Measurements from ENCODE around the gene FIG4.
A peak's percentile ranks its signal among the peaks of the same experiment; 100 is the strongest.
"Not testable (repeated sequence)": the region's sequence is repeated elsewhere in the genome, so short reads cannot be mapped to it uniquely, and the experiment has no call there.

The FIG4 gene

GRCh38 chr6:109826551-109826950, 135.5 kb downstream of the FIG4 start:
- H3K27ac Mint-ChIP-seq: no peak overlapping the region
- H3K4me1 Mint-ChIP-seq: no peaks in the 10 kb centered on the region
- DNase-seq (no peak), ATAC-seq (no peak)
- peaks cover 17 to 26% of the 10 kb centered on the region in 2 donors for H3K9me3 Mint-ChIP-seq
- H3K4me3 Mint-ChIP-seq: no peak overlapping the region
- H3K27me3 Mint-ChIP-seq: no peaks in the 10 kb centered on the region

DNA sequence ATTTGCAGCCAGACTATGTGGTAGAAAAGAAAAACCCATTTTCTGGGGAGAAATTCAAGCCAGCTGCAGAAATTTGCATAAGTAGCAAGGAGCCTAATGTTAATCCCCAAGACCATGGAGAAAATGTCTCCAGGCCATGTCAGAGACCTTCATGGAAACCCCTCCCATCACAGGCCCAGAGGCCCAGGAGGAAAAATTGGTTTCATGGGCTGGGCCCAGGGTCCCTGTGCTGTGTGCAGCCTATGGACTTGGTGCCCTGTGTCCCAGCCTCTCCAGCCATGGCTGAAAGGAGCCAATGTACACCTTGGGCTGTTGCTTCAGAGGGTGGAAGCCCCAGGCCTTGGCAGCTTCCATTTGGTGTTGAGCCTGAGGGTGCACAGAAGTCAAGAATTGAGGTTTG, 140.3 kb downstream of the FIG4 start:
- H3K27ac Mint-ChIP-seq: not testable (repeated sequence)

GRCh38 chr6:109834131-109834530, 143.0 kb downstream of the FIG4 start:
- no peak for ATAC-seq
- Mint-ChIP-seq H3K27me3 (no peaks in the 10 kb centered on the region), H3K4me3 (no peak overlapping the region)

More for the DNA sequence above, 140.3 kb downstream of the FIG4 start:
- not testable (repeated sequence) for ATAC-seq, DNase-seq, H3K4me1 Mint-ChIP-seq, H3K27me3 Mint-ChIP-seq, H3K4me3 Mint-ChIP-seq
- peaks cover 17 to 37% of the 10 kb centered on the region in 2 donors for H3K9me3 Mint-ChIP-seq

GRCh38 chr6:109834595-109835437, 143.7 kb downstream of the FIG4 start:
- no peaks in the 10 kb centered on the region for H3K4me1 Mint-ChIP-seq
- peak overlapping the region in 1 of 2 donors; percentile 54 for H3K27ac Mint-ChIP-seq
- peaks cover 12 to 28% of the 10 kb centered on the region in 2 donors for H3K9me3 Mint-ChIP-seq
- no peak for DNase-seq
- H3K4me3 Mint-ChIP-seq: no peak overlapping the region
- H3K27me3 Mint-ChIP-seq: no peaks in the 10 kb centered on the region
- no peak for ATAC-seq

More at GRCh38 chr6:109834131-109834530, 143.0 kb downstream of the FIG4 start:
- Mint-ChIP-seq H3K9me3 (peaks cover 17 to 34% of the 10 kb centered on the region in 2 donors), H3K27ac (no peak overlapping the region), H3K4me1 (no peaks in the 10 kb centered on the region)
- no peak for DNase-seq

DNA sequence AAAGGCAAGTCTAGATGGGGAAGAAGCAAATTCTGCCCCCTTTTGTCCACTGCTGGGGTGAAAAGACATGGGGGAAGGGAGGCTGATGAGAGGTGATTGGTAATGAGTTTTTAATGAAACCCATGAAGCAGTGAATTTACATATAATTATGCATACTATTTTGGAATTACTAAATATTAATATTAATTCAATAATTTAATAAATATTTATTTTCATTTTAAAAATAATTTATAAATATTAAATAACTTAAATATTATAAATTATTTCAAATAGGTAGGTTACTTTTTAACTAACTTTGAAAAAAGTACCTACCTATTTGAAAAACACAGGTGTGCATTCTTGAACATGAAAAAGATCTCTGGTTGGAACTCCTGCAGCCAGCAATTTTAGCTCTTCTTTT, 148.9 kb downstream of the FIG4 start:
- H3K9me3 Mint-ChIP-seq: no peaks in the 10 kb centered on the region
- no peak overlapping the region for H3K27ac Mint-ChIP-seq
- DNase-seq: no peak
- no peaks in the 10 kb centered on the region for H3K4me1 Mint-ChIP-seq
- H3K27me3 Mint-ChIP-seq: no peaks in the 10 kb centered on the region
- ATAC-seq: no peak
- H3K4me3 Mint-ChIP-seq: no peak overlapping the region

DNA sequence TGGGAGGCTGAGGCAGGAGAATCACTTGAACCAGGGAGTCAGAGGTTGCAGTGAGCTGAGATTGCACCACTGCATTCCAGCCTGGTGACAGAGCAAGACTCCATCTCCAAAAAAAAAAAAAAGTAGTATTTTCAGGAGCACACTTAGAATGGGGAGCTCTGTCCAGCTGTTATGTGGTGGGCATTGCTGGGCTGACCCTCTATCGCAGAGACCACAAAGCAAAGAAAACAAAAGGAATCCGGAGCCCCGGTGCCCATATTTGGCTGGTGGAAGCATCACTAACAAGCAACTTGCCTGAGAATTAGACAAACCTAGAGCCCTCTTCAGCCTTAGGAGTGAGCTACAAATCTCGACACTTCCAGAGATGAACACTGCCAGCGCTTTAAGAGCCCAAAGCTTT, 149.7 kb downstream of the FIG4 start:
- Mint-ChIP-seq H3K27me3 (no peaks in the 10 kb centered on the region), H3K27ac (no peak overlapping the region), H3K4me1 (no peaks in the 10 kb centered on the region)

GRCh38 chr6:109841869-109842268, 150.8 kb downstream of the FIG4 start:
- no peak overlapping the region for H3K27ac Mint-ChIP-seq
- H3K27me3 Mint-ChIP-seq: no peaks in the 10 kb centered on the region
- ATAC-seq: no peak
- no peak overlapping the region for H3K4me3 Mint-ChIP-seq
- H3K4me1 Mint-ChIP-seq: no peaks in the 10 kb centered on the region
- DNase-seq: no peak
- H3K9me3 Mint-ChIP-seq: no peaks in the 10 kb centered on the region

More for the DNA sequence above, 149.7 kb downstream of the FIG4 start:
- DNase-seq (no peak), ATAC-seq (no peak)
- Mint-ChIP-seq H3K4me3 (no peak overlapping the region), H3K9me3 (no peaks in the 10 kb centered on the region)

DNA sequence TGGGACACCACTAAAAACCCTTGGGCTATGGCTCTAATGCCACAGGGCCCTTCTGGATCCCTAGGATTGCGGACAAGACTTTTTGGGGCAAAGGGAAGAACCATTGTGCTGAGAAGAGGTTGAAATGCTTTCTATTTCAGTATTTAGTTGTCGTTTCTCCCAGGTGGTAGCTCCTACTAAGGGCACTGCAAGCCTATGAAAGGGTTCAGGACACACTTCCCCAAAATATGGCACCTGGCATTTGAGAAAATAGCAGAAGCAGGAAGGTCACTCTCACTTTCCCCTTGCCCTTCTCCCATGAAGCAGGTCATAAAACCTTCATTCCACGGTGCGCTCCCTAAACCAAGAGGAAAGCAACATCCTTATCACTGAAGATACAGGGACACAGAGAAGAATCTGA, 161.6 kb downstream of the FIG4 start:
- Mint-ChIP-seq H3K4me3 (no peak overlapping the region), H3K4me1 (no peaks in the 10 kb centered on the region), H3K27ac (no peak overlapping the region), H3K27me3 (no peaks in the 10 kb centered on the region), H3K9me3 (peaks cover 4 to 16% of the 10 kb centered on the region in 2 donors)
- ATAC-seq: no peak
- DNase-seq: no peak

DNA sequence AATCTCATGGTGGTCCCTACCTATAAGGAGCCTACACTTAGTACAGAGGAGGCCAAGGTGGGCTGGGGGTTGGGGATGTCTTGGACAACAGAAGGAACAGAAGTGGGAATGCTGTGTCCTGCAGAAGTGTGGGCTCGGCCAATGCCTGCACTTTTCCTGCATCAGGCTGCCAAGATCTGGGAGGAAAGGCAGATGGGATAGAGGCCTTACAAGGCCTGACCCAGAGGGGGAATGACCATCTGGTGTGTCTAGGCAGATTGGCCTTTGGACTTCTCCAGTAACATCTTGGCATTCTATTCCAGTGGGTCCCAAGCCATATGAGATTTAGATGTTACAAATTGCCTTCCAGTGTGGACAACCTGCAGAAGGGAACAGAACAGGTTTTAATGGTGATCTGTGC, 162.3 kb downstream of the FIG4 start:
- ATAC-seq (no peak), DNase-seq (no peak)
- Mint-ChIP-seq H3K27me3 (no peaks in the 10 kb centered on the region), H3K27ac (no peak overlapping the region), H3K9me3 (peaks cover 4 to 16% of the 10 kb centered on the region in 2 donors), H3K4me1 (no peaks in the 10 kb centered on the region), H3K4me3 (no peak overlapping the region)

GRCh38 chr6:109853951-109854350, 162.9 kb downstream of the FIG4 start:
- H3K4me3 Mint-ChIP-seq: no peak overlapping the region
- no peaks in the 10 kb centered on the region for H3K4me1 Mint-ChIP-seq
- no peak for ATAC-seq
- H3K27ac Mint-ChIP-seq: no peak overlapping the region
- no peak for DNase-seq
- no peaks in the 10 kb centered on the region for H3K27me3 Mint-ChIP-seq
- peaks cover 1 to 16% of the 10 kb centered on the region in 2 donors for H3K9me3 Mint-ChIP-seq

DNA sequence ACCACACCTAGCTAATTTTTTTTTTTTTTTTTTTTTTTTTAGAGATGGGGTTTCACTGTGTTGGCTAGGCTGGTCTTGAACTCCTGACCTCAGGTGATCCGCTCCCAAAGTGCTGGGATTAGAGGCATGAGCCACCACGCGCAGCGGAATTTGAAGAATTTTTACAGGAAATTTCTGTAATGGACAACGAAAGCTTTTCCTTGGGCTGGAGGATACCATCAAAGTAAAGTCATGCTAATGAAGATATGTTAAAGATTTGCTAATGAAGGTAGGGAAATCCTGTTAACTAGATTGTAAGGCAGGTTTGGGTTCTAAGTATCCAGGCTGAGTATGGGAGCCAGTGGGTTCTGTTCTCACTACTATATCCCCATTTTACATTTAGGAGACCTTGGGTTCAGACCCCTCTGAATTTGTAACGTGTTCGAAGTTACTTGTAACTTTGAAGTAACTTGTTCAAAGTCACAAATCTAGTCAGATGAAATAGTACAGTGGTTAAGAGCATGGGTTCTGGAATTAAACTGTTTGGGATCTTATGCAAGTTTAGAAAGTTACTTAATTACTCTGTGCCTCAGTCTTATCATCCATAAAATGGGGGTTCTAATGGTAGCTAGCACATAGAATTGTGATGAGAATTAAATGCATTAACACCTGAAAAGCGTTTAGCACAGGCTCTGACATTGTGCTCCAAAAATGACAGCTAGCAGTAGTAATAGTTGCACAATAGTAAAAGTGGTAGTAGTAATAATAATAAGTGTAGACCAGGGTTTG, 163.6 kb downstream of the FIG4 start:
- ATAC-seq (no peak), DNase-seq (no peak)
- H3K4me3 Mint-ChIP-seq: no peak overlapping the region
- peaks cover 0 to 16% of the 10 kb centered on the region in 2 donors for H3K9me3 Mint-ChIP-seq
- H3K27me3 Mint-ChIP-seq: peaks cover 5% of the 10 kb centered on the region
- H3K27ac Mint-ChIP-seq: no peak overlapping the region
- H3K4me1 Mint-ChIP-seq: no peaks in the 10 kb centered on the region

DNA sequence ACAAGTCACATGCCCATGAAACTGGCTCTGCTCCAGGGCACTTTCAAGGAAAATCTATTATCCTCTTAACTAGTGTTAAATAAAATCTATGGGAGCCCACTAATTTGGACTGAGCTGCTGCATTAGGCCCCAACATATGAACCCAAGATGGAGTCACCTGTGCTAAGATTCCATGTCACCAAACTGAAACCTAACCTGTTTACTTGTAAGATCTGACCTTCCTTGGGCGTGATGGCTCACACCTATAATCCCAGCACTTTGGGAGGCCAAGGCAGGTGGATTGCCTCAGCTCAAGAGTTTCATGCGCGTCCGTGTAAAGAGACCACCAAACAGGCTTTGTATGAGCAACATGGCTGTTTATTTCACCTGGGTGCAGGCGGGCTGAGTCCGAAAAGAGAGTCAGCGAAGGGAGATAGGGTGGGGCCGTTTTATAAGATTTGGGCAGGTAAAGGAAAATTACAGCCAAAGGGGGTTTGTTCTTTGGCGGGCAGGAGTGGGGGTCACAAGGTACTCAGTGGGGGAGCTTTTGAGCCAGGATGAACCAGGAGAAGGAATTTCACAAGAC, 164.5 kb downstream of the FIG4 start:
- not testable (repeated sequence) for ATAC-seq, H3K4me1 Mint-ChIP-seq, DNase-seq, H3K27ac Mint-ChIP-seq, H3K4me3 Mint-ChIP-seq
- peaks cover 0 to 12% of the 10 kb centered on the region in 2 donors for H3K9me3 Mint-ChIP-seq
- peaks cover 14% of the 10 kb centered on the region for H3K27me3 Mint-ChIP-seq

DNA sequence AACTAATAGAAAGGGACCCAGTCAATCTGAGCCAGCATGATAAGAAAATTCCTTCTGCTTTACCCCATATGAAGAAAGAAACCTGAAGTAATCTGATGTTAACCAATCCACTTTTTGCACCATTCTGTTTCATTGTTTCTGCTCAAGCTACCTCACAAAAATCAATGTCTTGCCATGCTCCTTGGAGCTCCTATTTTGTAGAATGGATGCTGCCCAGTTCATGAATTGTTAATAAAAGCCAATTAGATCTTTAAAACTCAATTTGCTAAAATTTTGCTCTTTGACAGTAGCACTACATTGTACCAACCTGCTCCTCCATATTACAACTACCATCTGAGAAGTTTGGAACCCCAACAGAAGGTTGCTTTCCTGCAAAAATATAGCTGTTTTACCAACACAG, 170.8 kb downstream of the FIG4 start:
- no peaks in the 10 kb centered on the region for H3K4me1 Mint-ChIP-seq
- no peak for ATAC-seq
- H3K27ac Mint-ChIP-seq: no peak overlapping the region
- H3K9me3 Mint-ChIP-seq: peaks cover 0 to 10% of the 10 kb centered on the region in 2 donors
- no peak for DNase-seq
- peaks cover 17% of the 10 kb centered on the region for H3K27me3 Mint-ChIP-seq
- H3K4me3 Mint-ChIP-seq: no peak overlapping the region

DNA sequence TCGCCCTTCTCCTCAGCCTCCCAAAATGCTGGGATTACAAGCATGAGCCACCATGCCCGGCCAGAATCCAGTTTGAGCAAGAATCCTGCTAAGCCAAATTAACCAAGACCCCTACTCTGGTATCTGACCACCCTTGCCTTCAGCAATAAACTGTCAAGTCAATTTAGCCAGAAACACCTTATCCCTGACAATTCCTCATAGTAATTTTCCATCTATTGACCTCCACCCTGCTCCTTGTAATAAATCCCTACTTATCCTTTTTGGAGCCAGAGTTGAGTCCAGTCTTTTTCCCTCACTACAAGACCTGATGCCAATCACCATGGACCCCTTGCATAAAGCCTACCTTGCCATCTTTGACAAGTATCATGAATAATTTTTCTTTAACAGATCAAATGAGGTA, 173.0 kb downstream of the FIG4 start:
- H3K4me1 Mint-ChIP-seq: no peaks in the 10 kb centered on the region
- DNase-seq: no peak
- H3K4me3 Mint-ChIP-seq: no peak overlapping the region
- ATAC-seq: no peak
- H3K9me3 Mint-ChIP-seq: peaks cover 0 to 10% of the 10 kb centered on the region in 2 donors
- no peak overlapping the region for H3K27ac Mint-ChIP-seq
- peaks cover 19% of the 10 kb centered on the region for H3K27me3 Mint-ChIP-seq

DNA sequence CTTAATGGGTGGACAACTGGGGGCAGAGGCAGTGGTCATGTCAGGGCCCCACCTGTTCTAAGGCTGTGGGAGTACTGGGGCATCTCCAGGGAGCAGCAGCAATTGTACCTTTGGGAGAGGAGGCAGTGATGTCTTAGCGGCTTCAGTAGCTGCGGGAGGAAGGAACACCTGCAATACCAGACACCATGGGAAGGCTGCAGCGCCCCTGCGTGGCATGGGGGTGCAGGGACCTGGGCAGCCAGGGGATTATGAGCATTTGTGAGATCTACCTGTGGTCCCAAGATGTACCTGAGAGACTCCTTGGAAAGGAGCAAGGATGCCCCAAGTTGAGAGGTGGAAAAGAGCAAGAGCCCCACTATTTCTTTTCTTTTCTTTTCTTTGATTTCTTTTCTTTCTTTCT, 174.9 kb downstream of the FIG4 start:
- H3K27me3 Mint-ChIP-seq: peaks cover 7% of the 10 kb centered on the region
- peaks cover 0 to 1% of the 10 kb centered on the region in 2 donors for H3K9me3 Mint-ChIP-seq
- ATAC-seq: no peak
- H3K27ac Mint-ChIP-seq: no peak overlapping the region
- H3K4me1 Mint-ChIP-seq: no peaks in the 10 kb centered on the region
- DNase-seq: no peak
- H3K4me3 Mint-ChIP-seq: no peak overlapping the region

Measured in stimulated activated naive CD8-positive, alpha-beta T cell treated with anti-CD3 and anti-CD28 coated beads, Interleukin-15, amount 100 ng/mL, for 72 hours (primary cell).